Skin epidermis (tissue), 12 donors: ENCODE measurements around the gene COL4A1.

Experiments used
- H3K27ac ChIP-seq, 21 experiments: fragments of 200-600 bp; sonication (generic) in 11 of 21; one replicate each; pipeline ENCODE4 v1.5.0; 2020; ENCODE audit warnings: mild to moderate bottlenecking in 3 of 21, inconsistent platforms in 2 of 21, moderate library complexity in 2 of 21
- H3K4me3 ChIP-seq, 7 experiments: fragments of 200-600 bp; sonication (generic) in 2 of 7; one replicate each; pipeline ENCODE4 v1.5.0; 2020; ENCODE audit warnings: inconsistent platforms in 2 of 7, mild to moderate bottlenecking in 2 of 7, moderate library complexity in 1 of 7

Gene COL4A1

GRCh38 chr13:110312339-110313031 is 5.5 kb upstream of the COL4A1 start:
- H3K27ac ChIP-seq = peak overlapping the region in 1 of 21 experiments; percentile 27
- no peak overlapping the region for H3K4me3 ChIP-seq

- Histone ChIP-seq H3K27ac (peak overlapping the region in 4 of 21 experiments; percentile 6 to 75 (median 36)), H3K4me3 (peak overlapping the region in 3 of 7 experiments; percentile 7 to 11 (median 8))
These were observed 4.7 kb upstream of the COL4A1 start for GRCh38 chr13:110311443-110312338.

GRCh38 chr13:110310541-110311442 is 3.8 kb upstream of the COL4A1 start:
- H3K4me3 ChIP-seq = peak overlapping the region in 2 of 7 experiments; percentile 8 to 15
- peak overlapping the region in 4 of 21 experiments; percentile 16 to 85 (median 36) for H3K27ac ChIP-seq

- Histone ChIP-seq H3K27ac (peak overlapping the region in 4 of 21 experiments; percentile 16 to 90 (median 52)), H3K4me3 (peak overlapping the region in 3 of 7 experiments; percentile 47 to 72 (median 66))
These were observed 2.9 kb upstream of the COL4A1 start for GRCh38 chr13:110309661-110310524.

- Histone ChIP-seq H3K27ac (peak overlapping the region in 13 of 21 experiments; percentile 33 to 92 (median 87)), H3K4me3 (peak overlapping the region; percentile 44 to 72 (median 57))
These were observed 1.9 kb upstream of the COL4A1 start for GRCh38 chr13:110308656-110309359.

DNA sequence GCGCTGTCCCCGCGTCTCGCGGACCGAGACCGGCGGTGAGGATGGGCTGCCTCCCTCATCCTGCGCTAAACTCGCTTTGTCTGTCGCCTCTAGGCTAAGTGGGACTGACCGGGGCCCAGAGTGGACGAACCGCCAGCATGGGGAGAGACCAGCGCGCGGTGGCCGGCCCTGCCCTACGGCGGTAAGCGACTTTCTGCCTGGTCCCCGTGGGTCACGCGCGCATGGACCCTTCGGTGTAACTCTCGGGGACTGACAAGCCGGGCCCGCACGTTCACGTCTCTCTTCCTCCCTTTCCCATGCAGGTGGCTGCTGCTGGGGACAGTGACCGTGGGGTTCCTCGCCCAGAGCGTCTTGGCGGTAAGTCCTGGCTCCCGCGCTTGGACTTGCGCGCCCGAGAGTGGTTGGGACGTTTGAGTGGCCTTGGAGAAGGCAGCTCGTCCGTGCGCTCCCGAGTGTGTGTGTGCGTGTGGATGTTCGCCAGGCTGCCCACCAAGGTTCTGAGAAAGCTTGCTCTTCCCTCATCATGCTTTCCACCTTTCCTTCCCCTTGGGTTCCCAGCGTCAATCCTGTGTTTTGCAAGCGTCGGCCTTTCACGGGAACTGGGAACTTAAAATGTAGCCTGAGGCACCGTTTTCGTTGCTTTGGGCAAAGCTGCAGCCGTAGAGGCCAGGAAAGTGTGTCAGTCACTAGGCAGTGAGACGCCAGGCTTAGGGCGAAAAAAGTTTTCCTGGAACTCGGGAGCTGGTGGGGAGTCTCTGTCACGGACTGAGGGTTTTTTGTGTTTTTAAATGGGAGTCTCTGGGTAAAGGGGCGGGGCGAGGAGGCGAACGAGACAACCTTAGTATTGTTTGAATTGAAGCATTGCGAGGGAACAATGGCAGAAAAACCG is 1.1 kb upstream of the COL4A1 start:
- Histone ChIP-seq H3K27ac (peak overlapping the region in 20 of 21 experiments; percentile 57 to 92 (median 82)), H3K4me3 (peak overlapping the region; percentile 44 to 72 (median 57))

- H3K4me3 ChIP-seq = peak overlapping the region; percentile 44 to 72 (median 57)
- H3K27ac ChIP-seq = peak overlapping the region in 20 of 21 experiments; percentile 4 to 92 (median 82)
These were observed 507 bp downstream of the COL4A1 start for GRCh38 chr13:110306340-110306959.

GRCh38 chr13:110305949-110306339 is 1.0 kb downstream of the COL4A1 start:
- Histone ChIP-seq H3K27ac (peak overlapping the region in 15 of 21 experiments; percentile 4 to 92 (median 85)), H3K4me3 (peak overlapping the region; percentile 44 to 72 (median 57))

- Histone ChIP-seq H3K4me3 (peak overlapping the region in 5 of 7 experiments; percentile 47 to 72 (median 58)), H3K27ac (peak overlapping the region in 6 of 21 experiments; percentile 41 to 90 (median 88))
These were observed 1.4 kb downstream of the COL4A1 start for GRCh38 chr13:110305544-110305943.

DNA sequence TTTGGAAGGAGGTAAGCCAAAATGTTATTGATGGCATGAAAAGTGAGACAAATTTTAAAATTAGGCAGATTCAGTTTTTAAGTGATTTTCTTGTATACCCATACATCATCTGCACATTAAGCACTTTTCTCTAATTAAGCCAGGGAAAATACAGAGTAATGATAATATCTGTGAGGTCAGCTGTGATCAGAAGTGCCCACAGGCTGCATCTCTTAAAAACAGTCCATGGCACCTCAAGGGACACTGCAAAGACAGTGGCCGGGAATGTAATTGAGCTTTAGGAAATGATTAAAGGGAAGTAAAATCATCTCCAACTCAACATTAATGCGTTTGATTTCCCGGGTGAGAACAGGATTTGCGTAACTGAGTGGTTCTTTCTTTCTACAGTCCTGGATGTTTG is 2.0 kb downstream of the COL4A1 start:
- H3K4me3 ChIP-seq = peak overlapping the region in 5 of 7 experiments; percentile 47 to 72 (median 58)
- peak overlapping the region in 5 of 21 experiments; percentile 2 to 89 (median 41) for H3K27ac ChIP-seq

DNA sequence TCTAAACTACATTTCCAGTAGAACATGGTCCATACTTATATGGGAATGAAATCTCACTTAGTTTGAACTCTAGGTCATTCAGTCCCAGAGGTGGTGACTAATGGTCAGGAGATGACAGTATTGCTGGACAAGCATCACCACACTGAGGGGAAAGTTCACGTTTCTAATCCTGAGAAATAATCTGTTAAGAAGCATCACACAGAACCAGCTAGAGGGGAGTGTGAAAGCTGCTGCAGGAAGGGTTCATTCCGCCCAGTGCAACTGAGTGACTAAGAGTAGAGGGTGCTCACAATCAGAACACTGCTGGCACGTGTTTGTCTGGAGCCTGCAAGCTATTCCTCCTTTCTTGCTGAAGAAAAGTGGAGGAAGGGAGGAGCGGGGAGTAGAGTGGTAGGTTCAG is 2.7 kb downstream of the COL4A1 start:
- Histone ChIP-seq H3K4me3 (peak overlapping the region in 3 of 7 experiments; percentile 2 to 72 (median 47)), H3K27ac (peak overlapping the region in 2 of 21 experiments; percentile 2 to 49)

- H3K4me3 ChIP-seq = no peak overlapping the region
- H3K27ac ChIP-seq = peak overlapping the region in 1 of 21 experiments; percentile 34
These were observed 3.3 kb downstream of the COL4A1 start for GRCh38 chr13:110303644-110304043.

DNA sequence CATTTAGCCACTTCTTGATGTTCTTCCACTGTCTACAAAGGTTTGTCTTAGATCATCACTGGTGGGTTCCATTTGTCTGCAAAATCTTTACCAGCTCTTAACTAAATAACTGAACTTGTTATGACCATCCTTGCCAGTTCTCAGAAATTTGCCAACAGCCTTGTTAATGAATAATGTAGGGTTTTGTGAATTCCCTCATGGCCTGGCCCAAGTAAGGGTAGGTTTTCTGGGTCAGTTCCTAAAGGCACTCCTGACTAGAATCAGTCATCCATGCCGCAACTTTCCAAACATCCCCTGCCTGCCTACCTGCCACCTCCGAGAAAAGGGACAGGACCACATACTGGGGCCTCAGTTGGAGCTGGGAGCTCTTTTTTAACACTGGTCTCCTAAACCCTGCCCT is 4.0 kb downstream of the COL4A1 start:
- H3K4me3 ChIP-seq = no peak overlapping the region
- H3K27ac ChIP-seq = no peak overlapping the region

GRCh38 chr13:110301606-110302553 is 5.1 kb downstream of the COL4A1 start:
- no peak overlapping the region for H3K4me3 ChIP-seq
- H3K27ac ChIP-seq = peak overlapping the region in 1 of 21 experiments; percentile 28

GRCh38 chr13:110301083-110301482 is 5.9 kb downstream of the COL4A1 start:
- no peak overlapping the region for H3K4me3 ChIP-seq

More at GRCh38 chr13:110301083-110301482, 5.9 kb downstream of the COL4A1 start:
- H3K27ac ChIP-seq = no peak overlapping the region
